MM.1S (cell line): ENCODE data around the gene DUSP10.

Source experiments
- EZH2 ChIP-seq: fragments of 300-600 bp; sonication (generic); optimal IDR thresholded peaks from 2 replicates; pipeline ENCODE3; 2017; ENCODE audit warnings: low read depth, mild to moderate bottlenecking, antibody characterized with exemption, low read length, mixed read lengths
- EZH2phosphoT487 ChIP-seq: fragments of 300-600 bp; sonication (generic); IDR thresholded peaks from 2 replicates; pipeline ENCODE4 v1.6.1; 2018; ENCODE audit warnings: antibody characterized with exemption, low read length
- TF ChIP-seq, protein P1 (sequence below): fragments of 300-600 bp; sonication (generic); IDR thresholded peaks from 2 replicates; pipeline ENCODE4 v1.5.1; 2016; ENCODE audit warnings: antibody characterized with exemption, low read length, mixed read lengths

DNA sequence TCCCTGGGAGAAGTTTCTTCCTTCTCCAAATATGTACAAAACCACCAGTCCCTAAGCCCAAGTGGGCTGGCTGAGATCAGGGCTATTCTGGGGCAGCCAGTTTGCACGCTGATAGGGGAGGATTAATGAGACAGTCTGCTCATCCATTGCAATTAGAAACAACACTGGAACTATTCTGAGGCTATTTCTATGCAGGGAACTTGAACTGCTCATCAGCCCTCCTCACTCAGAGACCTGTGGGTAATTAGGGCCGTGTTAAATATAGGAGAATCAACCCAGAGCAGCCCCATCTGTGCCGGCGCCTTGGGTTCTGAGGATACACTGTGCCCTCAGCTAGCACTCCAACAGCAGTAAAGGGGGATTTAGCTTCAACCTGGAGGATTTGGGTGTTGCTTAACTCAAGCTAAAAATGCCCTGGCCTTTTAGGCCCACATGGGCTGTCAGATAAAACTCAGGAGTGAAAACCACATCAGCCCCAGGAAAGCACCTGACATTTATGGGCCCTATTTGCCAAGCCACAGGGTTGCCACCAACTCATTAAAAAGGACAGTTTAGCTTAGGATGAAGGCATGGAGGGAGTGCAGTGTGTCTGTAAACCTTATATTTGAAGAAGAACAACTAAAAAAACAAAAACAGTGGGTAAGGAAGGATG is 53.9 kb downstream of the DUSP10 start:
- TF ChIP-seq, protein P1, sequence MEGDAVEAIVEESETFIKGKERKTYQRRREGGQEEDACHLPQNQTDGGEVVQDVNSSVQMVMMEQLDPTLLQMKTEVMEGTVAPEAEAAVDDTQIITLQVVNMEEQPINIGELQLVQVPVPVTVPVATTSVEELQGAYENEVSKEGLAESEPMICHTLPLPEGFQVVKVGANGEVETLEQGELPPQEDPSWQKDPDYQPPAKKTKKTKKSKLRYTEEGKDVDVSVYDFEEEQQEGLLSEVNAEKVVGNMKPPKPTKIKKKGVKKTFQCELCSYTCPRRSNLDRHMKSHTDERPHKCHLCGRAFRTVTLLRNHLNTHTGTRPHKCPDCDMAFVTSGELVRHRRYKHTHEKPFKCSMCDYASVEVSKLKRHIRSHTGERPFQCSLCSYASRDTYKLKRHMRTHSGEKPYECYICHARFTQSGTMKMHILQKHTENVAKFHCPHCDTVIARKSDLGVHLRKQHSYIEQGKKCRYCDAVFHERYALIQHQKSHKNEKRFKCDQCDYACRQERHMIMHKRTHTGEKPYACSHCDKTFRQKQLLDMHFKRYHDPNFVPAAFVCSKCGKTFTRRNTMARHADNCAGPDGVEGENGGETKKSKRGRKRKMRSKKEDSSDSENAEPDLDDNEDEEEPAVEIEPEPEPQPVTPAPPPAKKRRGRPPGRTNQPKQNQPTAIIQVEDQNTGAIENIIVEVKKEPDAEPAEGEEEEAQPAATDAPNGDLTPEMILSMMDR: no peak
- TF ChIP-seq EZH2phosphoT487 (no peak), EZH2 (no peak)
